ENCODE results near the gene SERPINB12.

- no peak for TF ChIP-seq CTCF (IDR thresholded peaks at IDR 0.05)
- no peak for TF ChIP-seq POLR2A (IDR thresholded peaks at IDR 0.05)
These were observed 22.4 kb downstream of the SERPINB12 start for GRCh38 chr18:63564561-63564960.
